ENCODE results near the gene FLII.

FLII gene

GRCh38 chr17:18246109-18246725, 12.3 kb downstream of the FLII start:
- Histone ChIP-seq H2AK5ac (ENCODE audit: low read length, severe bottlenecking) (no peak overlapping the region), H2BK15ac (ENCODE audit: low read depth, poor library complexity, severe bottlenecking) (no peak overlapping the region), H3K79me1 (replicated peaks; ENCODE audit: low read length, poor library complexity, severe bottlenecking) (peaks cover 27% of the 10 kb centered on the region), H3K18ac (ENCODE audit: low read depth in 1 of 2, low read length in 2 of 2) (no peak overlapping the region), H2AFZ (ENCODE audit: low read depth, low read length) (no peak overlapping the region), H3K4me3 (ENCODE audit: insufficient read depth in 1 of 2, low read depth in 1 of 2, low read length in 2 of 2) (no peak overlapping the region), H3K27ac (ENCODE audit: low read length, poor library complexity, severe bottlenecking) (no peak overlapping the region), H2BK12ac (ENCODE audit: low read length in 2 of 2) (no peak overlapping the region), H3K27me3 (ENCODE audit: control insufficient read depth in 1 of 2, insufficient read depth in 1 of 2, low read length in 2 of 2) (no peaks in the 10 kb centered on the region), H3K9ac (ENCODE audit: low read length) (no peak overlapping the region), H4K91ac (ENCODE audit: low read length) (no peak overlapping the region), H3K4me2 (ENCODE audit: low read length, poor library complexity, severe bottlenecking) (no peak overlapping the region), H3K36me3 (ENCODE audit: control insufficient read depth in 1 of 2, insufficient read depth in 2 of 2, low read depth in 1 of 2, low read length in 2 of 2) (peaks cover 86 to 88% of the 10 kb centered on the region in 2 experiments), H3K14ac (ENCODE audit: low read length in 2 of 2) (no peak overlapping the region), H4K8ac (ENCODE audit: low read length) (no peak overlapping the region), H2BK5ac (ENCODE audit: low read depth, low read length, poor library complexity, severe bottlenecking) (no peak overlapping the region), H2BK120ac (ENCODE audit: low read depth, low read length) (no peak overlapping the region), H3K4ac (ENCODE audit: low read depth in 1 of 2, low read length in 2 of 2) (no peak overlapping the region), H3K4me1 (ENCODE audit: control insufficient read depth, insufficient read depth, low read depth, low read length) (peaks cover 5% of the 10 kb centered on the region), H3K9me3 (ENCODE audit: control insufficient read depth, low read length) (no peaks in the 10 kb centered on the region), H3K23ac (ENCODE audit: low read length in 2 of 2) (no peak overlapping the region)
- no peak for DNase-seq
- WGBS = 97% methylated on average over 23 of the region's 24 CpGs

GRCh38 chr17:18245038-18245776, 13.3 kb downstream of the FLII start:
- no peak overlapping the region for H2BK5ac ChIP-seq (ENCODE audit: low read depth, low read length, poor library complexity, severe bottlenecking)
- no peak overlapping the region for H4K8ac ChIP-seq (ENCODE audit: low read length)
- no peak overlapping the region for H3K27ac ChIP-seq (ENCODE audit: low read length, poor library complexity, severe bottlenecking)
- no peak overlapping the region for H2BK15ac ChIP-seq (ENCODE audit: low read depth, poor library complexity, severe bottlenecking)
- 96% methylated on average over 21 of the region's 21 CpGs for WGBS
- no peak overlapping the region for H3K23ac ChIP-seq (ENCODE audit: low read length in 2 of 2)
- no peak overlapping the region for H3K18ac ChIP-seq (ENCODE audit: low read depth in 1 of 2, low read length in 2 of 2)
- H3K27me3 ChIP-seq (ENCODE audit: control insufficient read depth in 1 of 2, insufficient read depth in 1 of 2, low read length in 2 of 2) = no peaks in the 10 kb centered on the region
- no peak overlapping the region for H3K4ac ChIP-seq (ENCODE audit: low read depth in 1 of 2, low read length in 2 of 2)
- no peak overlapping the region for H2AK5ac ChIP-seq (ENCODE audit: low read length, severe bottlenecking)
- H3K4me3 ChIP-seq (ENCODE audit: insufficient read depth in 1 of 2, low read depth in 1 of 2, low read length in 2 of 2) = no peak overlapping the region
- H3K36me3 ChIP-seq (ENCODE audit: control insufficient read depth in 1 of 2, insufficient read depth in 2 of 2, low read depth in 1 of 2, low read length in 2 of 2) = peaks cover 86 to 88% of the 10 kb centered on the region in 2 experiments
- H3K4me2 ChIP-seq (ENCODE audit: low read length, poor library complexity, severe bottlenecking) = no peak overlapping the region
- no peak overlapping the region for H2BK120ac ChIP-seq (ENCODE audit: low read depth, low read length)
- no peak overlapping the region for H3K9ac ChIP-seq (ENCODE audit: low read length)
- no peak overlapping the region for H3K14ac ChIP-seq (ENCODE audit: low read length in 2 of 2)
- H2AFZ ChIP-seq (ENCODE audit: low read depth, low read length) = no peak overlapping the region
- DNase-seq = no peak
- no peak overlapping the region for H4K91ac ChIP-seq (ENCODE audit: low read length)
- H3K79me1 ChIP-seq (replicated peaks; ENCODE audit: low read length, poor library complexity, severe bottlenecking) = peaks cover 18% of the 10 kb centered on the region
- H3K9me3 ChIP-seq (ENCODE audit: control insufficient read depth, low read length) = no peaks in the 10 kb centered on the region
- no peak overlapping the region for H2BK12ac ChIP-seq (ENCODE audit: low read length in 2 of 2)
- H3K4me1 ChIP-seq (ENCODE audit: control insufficient read depth, insufficient read depth, low read depth, low read length) = peaks cover 5% of the 10 kb centered on the region

- Histone ChIP-seq H2BK12ac (ENCODE audit: low read length in 2 of 2) (no peak overlapping the region), H2AK5ac (ENCODE audit: low read length, severe bottlenecking) (no peak overlapping the region), H3K4ac (ENCODE audit: low read depth in 1 of 2, low read length in 2 of 2) (no peak overlapping the region), H3K9me3 (ENCODE audit: control insufficient read depth, low read length) (no peaks in the 10 kb centered on the region), H4K8ac (ENCODE audit: low read length) (no peak overlapping the region), H4K91ac (ENCODE audit: low read length) (no peak overlapping the region), H3K14ac (ENCODE audit: low read length in 2 of 2) (no peak overlapping the region), H3K4me1 (ENCODE audit: control insufficient read depth, insufficient read depth, low read depth, low read length) (peaks cover 4% of the 10 kb centered on the region), H3K79me1 (replicated peaks; ENCODE audit: low read length, poor library complexity, severe bottlenecking) (peaks cover 14% of the 10 kb centered on the region), H3K36me3 (ENCODE audit: control insufficient read depth in 1 of 2, insufficient read depth in 2 of 2, low read depth in 1 of 2, low read length in 2 of 2) (peaks cover 88 to 90% of the 10 kb centered on the region in 2 experiments), H2BK120ac (ENCODE audit: low read depth, low read length) (no peak overlapping the region), H2AFZ (ENCODE audit: low read depth, low read length) (no peak overlapping the region), H3K23ac (ENCODE audit: low read length in 2 of 2) (no peak overlapping the region), H3K18ac (ENCODE audit: low read depth in 1 of 2, low read length in 2 of 2) (no peak overlapping the region), H2BK15ac (ENCODE audit: low read depth, poor library complexity, severe bottlenecking) (no peak overlapping the region), H3K4me3 (ENCODE audit: insufficient read depth in 1 of 2, low read depth in 1 of 2, low read length in 2 of 2) (no peak overlapping the region), H3K27me3 (ENCODE audit: control insufficient read depth in 1 of 2, insufficient read depth in 1 of 2, low read length in 2 of 2) (no peaks in the 10 kb centered on the region), H3K4me2 (ENCODE audit: low read length, poor library complexity, severe bottlenecking) (no peak overlapping the region), H3K9ac (ENCODE audit: low read length) (no peak overlapping the region), H2BK5ac (ENCODE audit: low read depth, low read length, poor library complexity, severe bottlenecking) (no peak overlapping the region), H3K27ac (ENCODE audit: low read length, poor library complexity, severe bottlenecking) (no peak overlapping the region)
- WGBS = 92% methylated on average over 27 of the region's 28 CpGs
- DNase-seq = no peak
Observed at GRCh38 chr17:18241229-18241871, 17.2 kb downstream of the FLII start.

GRCh38 chr17:18240449-18240848, 18.1 kb downstream of the FLII start:
- no peak overlapping the region for H2AK5ac ChIP-seq (ENCODE audit: low read length, severe bottlenecking)
- no peak for DNase-seq
- H2AFZ ChIP-seq (ENCODE audit: low read depth, low read length) = no peak overlapping the region
- no peak overlapping the region for H4K91ac ChIP-seq (ENCODE audit: low read length)
- peaks cover 11% of the 10 kb centered on the region for H3K79me1 ChIP-seq (replicated peaks; ENCODE audit: low read length, poor library complexity, severe bottlenecking)
- H3K9me3 ChIP-seq (ENCODE audit: control insufficient read depth, low read length) = no peaks in the 10 kb centered on the region
- peaks cover 83 to 90% of the 10 kb centered on the region in 2 experiments for H3K36me3 ChIP-seq (ENCODE audit: control insufficient read depth in 1 of 2, insufficient read depth in 2 of 2, low read depth in 1 of 2, low read length in 2 of 2)
- over 99% methylated on average over 19 of the region's 19 CpGs for WGBS
- no peak overlapping the region for H3K4me3 ChIP-seq (ENCODE audit: insufficient read depth in 1 of 2, low read depth in 1 of 2, low read length in 2 of 2)
- H3K4ac ChIP-seq (ENCODE audit: low read depth in 1 of 2, low read length in 2 of 2) = no peak overlapping the region
- no peaks in the 10 kb centered on the region for H3K27me3 ChIP-seq (ENCODE audit: control insufficient read depth in 1 of 2, insufficient read depth in 1 of 2, low read length in 2 of 2)
- H3K14ac ChIP-seq (ENCODE audit: low read length in 2 of 2) = no peak overlapping the region
- H2BK15ac ChIP-seq (ENCODE audit: low read depth, poor library complexity, severe bottlenecking) = no peak overlapping the region
- H2BK120ac ChIP-seq (ENCODE audit: low read depth, low read length) = no peak overlapping the region
- H2BK5ac ChIP-seq (ENCODE audit: low read depth, low read length, poor library complexity, severe bottlenecking) = no peak overlapping the region
- H3K27ac ChIP-seq (ENCODE audit: low read length, poor library complexity, severe bottlenecking) = no peak overlapping the region
- H4K8ac ChIP-seq (ENCODE audit: low read length) = no peak overlapping the region
- H3K9ac ChIP-seq (ENCODE audit: low read length) = no peak overlapping the region
- no peak overlapping the region for H2BK12ac ChIP-seq (ENCODE audit: low read length in 2 of 2)
- H3K4me1 ChIP-seq (ENCODE audit: control insufficient read depth, insufficient read depth, low read depth, low read length) = peaks cover 13% of the 10 kb centered on the region
- H3K4me2 ChIP-seq (ENCODE audit: low read length, poor library complexity, severe bottlenecking) = no peak overlapping the region
- H3K23ac ChIP-seq (ENCODE audit: low read length in 2 of 2) = no peak overlapping the region
- no peak overlapping the region for H3K18ac ChIP-seq (ENCODE audit: low read depth in 1 of 2, low read length in 2 of 2)

All from mesenchymal stem cell (in vitro differentiated cells and primary cell).